Activated CD8-positive, alpha-beta T cell treated with anti-CD3 and anti-CD28 coated beads for 36 hours (primary cell): Measurements from ENCODE around the gene SURF4. TPM values are rescaled to one million over a fixed set of nuclear protein-coding genes. Genes with fewer than 3 reads are reported as not detected.
A peak's percentile ranks its signal among the peaks of the same experiment; 100 is the strongest.

Experiments
- ATAC-seq: fragments of 200-7000 bp; cut with Tn5 transposase; one replicate; pipeline ENCODE4 v1.10.0; 2021; ENCODE audit warnings: mild to moderate bottlenecking, moderate library complexity
- CTCF ChIA-PET: fragments of 350-600 bp; sonication (Branson Sonifier 250); formaldehyde crosslinking; loops from one replicate; lab custom pipeline; 2021; ENCODE audit warnings: antibody characterized with exemption; lab: Charles Lee
- POLR2A ChIA-PET: fragments of 350-600 bp; sonication (Branson Sonifier 250); formaldehyde crosslinking; loops from one replicate; lab custom pipeline; 2021; ENCODE audit warnings: antibody characterized with exemption; lab: Charles Lee
- DNase-seq: peaks from one replicate; pipeline ENCODE4 v3.0.0-alpha.2; 2020
- H3K27ac Mint-ChIP-seq: one replicate; pipeline ENCODE4 v1.8.0; 2021; ENCODE audit warnings: mild to moderate bottlenecking, mixed read lengths
- H3K27me3 Mint-ChIP-seq: one replicate; pipeline ENCODE4 v1.8.0; 2021; ENCODE audit warnings: mixed read lengths
- H3K36me3 Mint-ChIP-seq: one replicate; pipeline ENCODE4 v1.8.0; 2021; ENCODE audit warnings: low read depth, mixed read lengths
- H3K4me1 Mint-ChIP-seq: one replicate; pipeline ENCODE4 v1.8.0; 2021; ENCODE audit warnings: low read depth, mixed read lengths
- H3K4me3 Mint-ChIP-seq: one replicate; pipeline ENCODE4 v1.8.0; 2021; ENCODE audit warnings: mild to moderate bottlenecking, moderate library complexity, mixed read lengths
- H3K9me3 Mint-ChIP-seq: one replicate; pipeline ENCODE4 v1.8.0; 2021; ENCODE audit warnings: mixed read lengths
- CTCF ChIP-seq: fragments of 200-600 bp; IDR thresholded peaks from one replicate; pipeline ENCODE4 v1.8.0; 2022; ENCODE audit warnings: antibody characterized with exemption, mild to moderate bottlenecking
- intact Hi-C: fragments of 100-400 bp; cut with micrococcal nuclease; formaldehyde crosslinking; loops from one replicate; pipeline ENCODE4 v1.10.0; 2022
- total RNA-seq, 2 experiments: library from RNA; stranded (reverse); gene quantifications; one replicate each; pipeline ENCODE4 v1.2.3, GENCODE V29; 2021

SURF4 gene
- total RNA-seq, 2 experiments from 2014 or later, result 219 to 239 TPM

- H3K27me3 Mint-ChIP-seq, result no peaks in the 10 kb centered on the region
- ATAC-seq (no peak), DNase-seq (no peak)
- CTCF ChIA-PET, result interaction anchor here (0.6 to 1.0 kb wide), 3 partner anchors 11 to 324 kb away, joined by 3 to 4 read pairs (median 4); no protein-coding TSS in a partner anchor
- H3K36me3 Mint-ChIP-seq, result peaks cover 67% of the 10 kb centered on the region
- peak overlapping the region; percentile 98 for H3K4me3 Mint-ChIP-seq
- POLR2A ChIA-PET, result interaction anchor here (0.6 to 24.9 kb wide), 6 partner anchors 8 to 71 kb away, joined by 3 to 872 read pairs (median 4); partner anchors contain the start of genes MED22, RPL7A, SURF1 and SURF2
- intact Hi-C loops, result no loop called here
- no peak for TF ChIP-seq CTCF
- no peaks in the 10 kb centered on the region for H3K9me3 Mint-ChIP-seq
- H3K4me1 Mint-ChIP-seq, result peaks cover 38% of the 10 kb centered on the region
- peak overlapping the region; percentile 90 for H3K27ac Mint-ChIP-seq
Measured at GRCh38 chr9:133346021-133346785, 29.7 kb downstream of the SURF4 start.

GRCh38 chr9:133345596-133345995 is 30.3 kb downstream of the SURF4 start:
- H3K36me3 Mint-ChIP-seq, result peaks cover 66% of the 10 kb centered on the region
- TF ChIP-seq CTCF, result no peak
- no peaks in the 10 kb centered on the region for H3K9me3 Mint-ChIP-seq

GRCh38 chr9:133344979-133345378 is 30.9 kb downstream of the SURF4 start:
- ChIA-PET CTCF (no interaction called here), POLR2A (interaction anchor here (24.9 kb wide), 1 partner anchor 16 kb away, joined by 872 read pairs; the partner anchor contains the start of genes MED22, RPL7A, SURF1 and SURF2)
- DNase-seq (no peak), ATAC-seq (no peak)
- H3K9me3 Mint-ChIP-seq, result no peaks in the 10 kb centered on the region
- no peaks in the 10 kb centered on the region for H3K27me3 Mint-ChIP-seq
- peaks cover 66% of the 10 kb centered on the region for H3K36me3 Mint-ChIP-seq
- intact Hi-C loops, result no loop called here
- no peak overlapping the region for H3K27ac Mint-ChIP-seq
- H3K4me1 Mint-ChIP-seq, result peaks cover 42% of the 10 kb centered on the region
- no peak overlapping the region for H3K4me3 Mint-ChIP-seq
- TF ChIP-seq CTCF, result no peak

More at GRCh38 chr9:133345596-133345995, 30.3 kb downstream of the SURF4 start:
- no peak for DNase-seq
- ChIA-PET CTCF (interaction anchor here (0.6 kb wide), 1 partner anchor 156 kb away, joined by 3 read pairs; no protein-coding TSS in a partner anchor), POLR2A (interaction anchor here (1.1 to 24.9 kb wide), 4 partner anchors 8 to 71 kb away, joined by 3 to 872 read pairs (median 4); partner anchors contain the start of genes MED22, RPL7A, SURF1 and SURF2)
- no peak overlapping the region for H3K27ac Mint-ChIP-seq
- H3K4me1 Mint-ChIP-seq, result peaks cover 42% of the 10 kb centered on the region
- ATAC-seq, result no peak
- H3K4me3 Mint-ChIP-seq, result no peak overlapping the region
- no peaks in the 10 kb centered on the region for H3K27me3 Mint-ChIP-seq
- intact Hi-C loops, result no loop called here

GRCh38 chr9:133344071-133344470 is 31.8 kb downstream of the SURF4 start:
- H3K27ac Mint-ChIP-seq, result no peak overlapping the region
- ATAC-seq, result no peak
- ChIA-PET CTCF (interaction anchor here (2.8 kb wide), 1 partner anchor 14 kb away, joined by 9 read pairs; no protein-coding TSS in a partner anchor), POLR2A (interaction anchor here (0.8 to 24.9 kb wide), 2 partner anchors 17 to 73 kb away, joined by 3 to 872 read pairs; partner anchors contain the start of genes MED22, RPL7A, SURF1 and SURF2)
- no peaks in the 10 kb centered on the region for H3K9me3 Mint-ChIP-seq
- H3K4me1 Mint-ChIP-seq, result peaks cover 42% of the 10 kb centered on the region
- no peaks in the 10 kb centered on the region for H3K27me3 Mint-ChIP-seq
- intact Hi-C loops, result no loop called here
- TF ChIP-seq CTCF, result no peak
- DNase-seq, result no peak
- no peak overlapping the region for H3K4me3 Mint-ChIP-seq
- H3K36me3 Mint-ChIP-seq, result peaks cover 66% of the 10 kb centered on the region
